H1 (cell line): ENCODE measurements around the gene NEDD9. TPM values are rescaled to one million over a fixed set of nuclear protein-coding genes. Genes with fewer than 3 reads are reported as not detected.

Experiments
- CHD7 ChIP-seq: fragments of 300-600 bp; sonication (generic); IDR thresholded peaks from 2 replicates; pipeline ENCODE4 v1.7.1; 2012; ENCODE audit warnings: low read length, moderate library complexity, mild to moderate bottlenecking, inconsistent platforms; ENCODE audit not compliant: insufficient replicate concordance
- GABPA ChIP-seq: IDR thresholded peaks from 2 replicates; pipeline ENCODE4 v1.6.1; 2011; ENCODE audit warnings: mild to moderate bottlenecking, low read length, moderate library complexity, borderline replicate concordance; ENCODE audit not compliant: insufficient read depth
- HDAC6 ChIP-seq: IDR thresholded peaks from one replicate; pipeline ENCODE4 v1.7.1; 2012; ENCODE audit warnings: low read depth, mild to moderate bottlenecking, inconsistent platforms, low read length, moderate library complexity
- JUN ChIP-seq: IDR thresholded peaks from 2 replicates; pipeline ENCODE4 v1.6.1; 2011; ENCODE audit warnings: low read depth, mild to moderate bottlenecking, improper control_type of control experiment, low read length
- SIX5 ChIP-seq: IDR thresholded peaks from 2 replicates; pipeline ENCODE4 v1.6.1; 2011; ENCODE audit warnings: mild to moderate bottlenecking, low read depth, low read length
- USF2 ChIP-seq: IDR thresholded peaks from 2 replicates; pipeline ENCODE4 v1.6.1; 2011; ENCODE audit warnings: low read length, improper control_type of control experiment
- polyA plus RNA-seq, 7 experiments: library from polyadenylated mRNA; depleted of rRNA in 3 of 7; stranded (reverse) in 5 of 7; unstranded in 2 of 7; fragments of >200 nt in 5 of 7; fragments of 200-250 nt in 2 of 7; gene quantifications; 1 replicate in 5 of 7; 2 replicates in 1 of 7; 4 replicates in 1 of 7; pipeline versions ENCODE4 v1.2.1 to v1.2.3, GENCODE V29; 2011 to 2013; ENCODE audit warnings: missing spikeins in 2 of 7, mixed read lengths in 2 of 7
- total RNA-seq: library from RNA; stranded (reverse); fragmentation: NEBNext Ultra II Directional; extraction: Animal tissue kit (Norgen Biotek cat#: 25700); gene quantifications from 2 replicates; pipeline ENCODE4 v1.2.1, GENCODE V29; 2021

NEDD9 gene
- total and polyA plus RNA-seq, 2 of the 8 experiments (the other 6 are each of a cell fraction or from before 2014, with no cell fraction given), result 3.6 to 12.0 TPM

GRCh38 chr6:11163932-11164331, 68.5 kb downstream of the NEDD9 start (continued):
- no peak for TF ChIP-seq HDAC6
- no peak for TF ChIP-seq JUN
- TF ChIP-seq SIX5, result no peak
- TF ChIP-seq GABPA, result no peak
- no peak for TF ChIP-seq CHD7
- no peak for TF ChIP-seq USF2
- TF ChIP-seq, all 59 proteins: peak for 0
